Measurements from ENCODE around the gene DUS1L. TPM values are rescaled to one million over a fixed set of nuclear protein-coding genes. Genes with fewer than 3 reads are reported as not detected.

DUS1L gene
- total RNA-seq, 1 experiment from 2014 or later = 176 TPM

- BruUV-seq (replicated peaks) = no TSS peak
- no peak for ATAC-seq
- Histone ChIP-seq H3K4me2 (ENCODE audit: low read length) (no peak overlapping the region), H3K4me1 (ENCODE audit: control insufficient read depth in 1 of 2, insufficient read depth in 2 of 2, low read length in 2 of 2) (peaks cover 11 to 22% of the 10 kb centered on the region in 2 experiments; a peak in 3 of 4 replicates), H3K9me3 (ENCODE audit: control insufficient read depth in 1 of 2, insufficient read depth in 1 of 2, low read depth in 1 of 2, low read length in 2 of 2) (no peaks in the 10 kb centered on the region), H3K79me2 (ENCODE audit: insufficient read depth, low read length) (peaks cover 35% of the 10 kb centered on the region), H2AFZ (ENCODE audit: low read depth, low read length, poor library complexity, severe bottlenecking) (no peak overlapping the region), H4K20me1 (ENCODE audit: insufficient read depth) (no peaks in the 10 kb centered on the region; the same call in 1 of the 2 replicates), H3K27ac (ENCODE audit: low read depth, low read length) (no peak overlapping the region; the same call in 1 of the 2 replicates), H3K4me3 (replicated peaks in 1 of 2; ENCODE audit: low read depth in 1 of 2, low read length in 2 of 2) (no peak overlapping the region), H3K9me2 (ENCODE audit: insufficient read depth) (no peaks in the 10 kb centered on the region), H3K36me3 (ENCODE audit: control insufficient read depth in 1 of 2, insufficient read depth in 2 of 2, low read length in 2 of 2) (peaks cover 18 to 75% of the 10 kb centered on the region in 2 experiments), H3K27me3 (ENCODE audit: insufficient read depth, low read length) (no peaks in the 10 kb centered on the region), H3K9ac (ENCODE audit: low read length) (no peak overlapping the region)
- no peak for DNase-seq (ENCODE audit: low read depth, low spot score)
- no peak for TF ChIP-seq CEBPB (IDR thresholded peaks at IDR 0.05; ENCODE audit: low read depth)
- no peak for TF ChIP-seq FOSL1 (IDR thresholded peaks at IDR 0.05; ENCODE audit: low read depth)
- no peak for TF ChIP-seq YY1 (IDR thresholded peaks at IDR 0.05; ENCODE audit: extremely low read depth, insufficient replicate concordance, low read depth, low read length)
- no peak for TF ChIP-seq CTCF (IDR thresholded peaks at IDR 0.05 in 2 of 3, conservative IDR thresholded peaks at IDR 0.05 in 1 of 3; ENCODE audit: borderline replicate concordance in 1 of 3, insufficient read depth in 1 of 3, low read depth in 2 of 3, low read length in 2 of 3)
- no peak for TF ChIP-seq RAD21 (IDR thresholded peaks at IDR 0.05; ENCODE audit: low read depth)
- POLR2A ChIA-PET = no interaction called here
- CTCF ChIA-PET = no interaction called here
- intact Hi-C loops (cut with micrococcal nuclease) = no loop called here
- RAD21 ChIA-PET (ENCODE audit: low non-redundant PET in 1 of 2, low total read pairs in 2 of 2, uncharacterized antibody in 2 of 2, unreplicated experiment in 2 of 2) = no interaction called here
Observed at GRCh38 chr17:82061047-82061925, 4.3 kb downstream of the DUS1L start.

GRCh38 chr17:82060614-82061013, 5.0 kb downstream of the DUS1L start:
- ATAC-seq (no peak), DNase-seq (ENCODE audit: low read depth, low spot score) (no peak)
- Histone ChIP-seq H3K9me3 (ENCODE audit: control insufficient read depth in 1 of 2, insufficient read depth in 1 of 2, low read depth in 1 of 2, low read length in 2 of 2) (no peaks in the 10 kb centered on the region), H3K4me2 (ENCODE audit: low read length) (no peak overlapping the region), H2AFZ (ENCODE audit: low read depth, low read length, poor library complexity, severe bottlenecking) (no peak overlapping the region), H4K20me1 (ENCODE audit: insufficient read depth) (no peaks in the 10 kb centered on the region; the same call in 1 of the 2 replicates), H3K27ac (ENCODE audit: low read depth, low read length) (peak overlapping the region; percentile 23; the same call in 1 of the 2 replicates), H3K9ac (ENCODE audit: low read length) (no peak overlapping the region), H3K79me2 (ENCODE audit: insufficient read depth, low read length) (peaks cover 35% of the 10 kb centered on the region), H3K9me2 (ENCODE audit: insufficient read depth) (no peaks in the 10 kb centered on the region), H3K4me3 (replicated peaks in 1 of 2; ENCODE audit: low read depth in 1 of 2, low read length in 2 of 2) (no peak overlapping the region), H3K27me3 (ENCODE audit: insufficient read depth, low read length) (no peaks in the 10 kb centered on the region), H3K36me3 (ENCODE audit: control insufficient read depth in 1 of 2, insufficient read depth in 2 of 2, low read length in 2 of 2) (peaks cover 19 to 82% of the 10 kb centered on the region in 2 experiments), H3K4me1 (ENCODE audit: control insufficient read depth in 1 of 2, insufficient read depth in 2 of 2, low read length in 2 of 2) (peaks cover 8 to 19% of the 10 kb centered on the region in 2 experiments; a peak in 3 of 4 replicates)
- ChIA-PET CTCF (no interaction called here), POLR2A (no interaction called here), RAD21 (ENCODE audit: low non-redundant PET in 1 of 2, low total read pairs in 2 of 2, uncharacterized antibody in 2 of 2, unreplicated experiment in 2 of 2) (no interaction called here)
- intact Hi-C loops (cut with micrococcal nuclease) = no loop called here
- no TSS peak for BruUV-seq (replicated peaks)
- TF ChIP-seq YY1 (IDR thresholded peaks at IDR 0.05; ENCODE audit: extremely low read depth, insufficient replicate concordance, low read depth, low read length) (no peak), POLR2A (IDR thresholded peaks at IDR 0.05; ENCODE audit: borderline replicate concordance, extremely low read depth, insufficient read depth, insufficient read length) (no peak), POLR2AphosphoS5 (IDR thresholded peaks at IDR 0.05; ENCODE audit: low read depth, low read length) (no peak), ZFX (IDR thresholded peaks at IDR 0.05) (no peak), REST (IDR thresholded peaks at IDR 0.05; ENCODE audit: low read depth) (no peak)
